ENCODE data around the gene ANKRD24.

ANKRD24 gene

GRCh38 chr19:4161415-4162077, 20.9 kb upstream of the ANKRD24 start:
- no peak for TF ChIP-seq CTCF (IDR thresholded peaks at IDR 0.05; ENCODE audit: poor library complexity, severe bottlenecking)

GRCh38 chr19:4164262-4164661, 18.2 kb upstream of the ANKRD24 start:
- DNase-seq (ENCODE audit: low spot score), result no peak
- H3K4me1 ChIP-seq (ENCODE audit: insufficient read depth, poor library complexity, severe bottlenecking), result no peaks in the 10 kb centered on the region
- no peak overlapping the region for H3K27ac ChIP-seq (ENCODE audit: poor library complexity, severe bottlenecking)
- H3K9me3 ChIP-seq (ENCODE audit: severe bottlenecking), result no peaks in the 10 kb centered on the region
- H3K27me3 ChIP-seq (ENCODE audit: insufficient read depth, poor library complexity, severe bottlenecking), result no peaks in the 10 kb centered on the region
- no peak overlapping the region for H3K4me3 ChIP-seq (ENCODE audit: severe bottlenecking)
- no peak for ATAC-seq (ENCODE audit: low read depth)
- TF ChIP-seq CTCF (IDR thresholded peaks at IDR 0.05; ENCODE audit: poor library complexity, severe bottlenecking), result no peak
- H3K36me3 ChIP-seq (ENCODE audit: low read depth), result no peaks in the 10 kb centered on the region

More at GRCh38 chr19:4161415-4162077, 20.9 kb upstream of the ANKRD24 start:
- DNase-seq (ENCODE audit: low spot score) (no peak), ATAC-seq (ENCODE audit: low read depth) (no peak)
- no peak overlapping the region for H3K4me3 ChIP-seq (ENCODE audit: severe bottlenecking)
- H3K27ac ChIP-seq (ENCODE audit: poor library complexity, severe bottlenecking), result no peak overlapping the region
- no peaks in the 10 kb centered on the region for H3K4me1 ChIP-seq (ENCODE audit: insufficient read depth, poor library complexity, severe bottlenecking)
- H3K36me3 ChIP-seq (ENCODE audit: low read depth), result no peaks in the 10 kb centered on the region
- H3K9me3 ChIP-seq (ENCODE audit: severe bottlenecking), result no peaks in the 10 kb centered on the region
- H3K27me3 ChIP-seq (ENCODE audit: insufficient read depth, poor library complexity, severe bottlenecking), result no peaks in the 10 kb centered on the region

- DNase-seq (ENCODE audit: low spot score) (no peak), ATAC-seq (ENCODE audit: low read depth) (no peak)
- Histone ChIP-seq H3K27me3 (ENCODE audit: insufficient read depth, poor library complexity, severe bottlenecking) (peaks cover 3% of the 10 kb centered on the region), H3K9me3 (ENCODE audit: severe bottlenecking) (no peaks in the 10 kb centered on the region), H3K36me3 (ENCODE audit: low read depth) (no peaks in the 10 kb centered on the region), H3K4me3 (ENCODE audit: severe bottlenecking) (no peak overlapping the region), H3K4me1 (ENCODE audit: insufficient read depth, poor library complexity, severe bottlenecking) (no peaks in the 10 kb centered on the region), H3K27ac (ENCODE audit: poor library complexity, severe bottlenecking) (no peak overlapping the region)
- no peak for TF ChIP-seq CTCF (IDR thresholded peaks at IDR 0.05; ENCODE audit: poor library complexity, severe bottlenecking)
Measured at GRCh38 chr19:4171676-4172075, 10.8 kb upstream of the ANKRD24 start.

- no peaks in the 10 kb centered on the region for H3K4me1 ChIP-seq (ENCODE audit: insufficient read depth, poor library complexity, severe bottlenecking)
- peak; percentile 79 for ATAC-seq (ENCODE audit: low read depth)
- H3K27me3 ChIP-seq (ENCODE audit: insufficient read depth, poor library complexity, severe bottlenecking), result peaks cover 3% of the 10 kb centered on the region
- no peaks in the 10 kb centered on the region for H3K9me3 ChIP-seq (ENCODE audit: severe bottlenecking)
- H3K36me3 ChIP-seq (ENCODE audit: low read depth), result no peaks in the 10 kb centered on the region
- H3K27ac ChIP-seq (ENCODE audit: poor library complexity, severe bottlenecking), result no peak overlapping the region
- no peak for TF ChIP-seq CTCF (IDR thresholded peaks at IDR 0.05; ENCODE audit: poor library complexity, severe bottlenecking)
- no peak overlapping the region for H3K4me3 ChIP-seq (ENCODE audit: severe bottlenecking)
- DNase-seq (ENCODE audit: low spot score), result no peak
Measured at GRCh38 chr19:4172861-4173473, 9.5 kb upstream of the ANKRD24 start.
